Heart right ventricle (tissue), 16 donors: Measurements from ENCODE around the gene CDKN2B-AS1. TPM values are rescaled to one million over a fixed set of nuclear protein-coding genes. Genes with fewer than 3 reads are reported as not detected.

Experiments used
- ATAC-seq, 8 donors: fragments of 200-7000 bp; cut with Tn5 transposase; one replicate each; pipeline ENCODE4 v1.9.1; 2020; ENCODE audit warnings: mild to moderate bottlenecking in 8 of 8, moderate library complexity in 8 of 8, moderate number of reproducible peaks in 1 of 8
- DNase-seq, 2 donors: peaks; one replicate each; pipeline ENCODE4 v3.0.0-alpha.2; 2020
- H3K27ac ChIP-seq, 10 donors: fragments of 200-600 bp; sonication (generic) in 2 of 10; one replicate each; pipeline versions ENCODE4 v1.5.0 to v1.8.0; 2020 to 2022; ENCODE audit warnings: mild to moderate bottlenecking in 3 of 10
- H3K27me3 ChIP-seq, 7 donors: fragments of 200-600 bp; one replicate each; pipeline ENCODE4 v1.8.0; 2021 to 2022; ENCODE audit warnings: mild to moderate bottlenecking in 2 of 7
- H3K36me3 ChIP-seq, 9 donors: fragments of 200-600 bp; sonication (generic) in 1 of 9; one replicate each; pipeline versions ENCODE4 v1.5.0 to v1.8.0; 2020 to 2022; ENCODE audit warnings: mild to moderate bottlenecking in 2 of 9
- H3K4me1 ChIP-seq, 9 donors: fragments of 200-600 bp; sonication (generic) in 1 of 9; one replicate each; pipeline versions ENCODE4 v1.5.0 to v1.8.0; 2020 to 2022; ENCODE audit warnings: mild to moderate bottlenecking in 4 of 9
- H3K4me3 ChIP-seq, 10 donors: fragments of 200-600 bp; sonication (generic) in 2 of 10; one replicate each; pipeline versions ENCODE4 v1.5.0 to v1.8.0; 2020 to 2022; ENCODE audit warnings: mild to moderate bottlenecking in 7 of 10, moderate library complexity in 2 of 10
- H3K9me3 ChIP-seq, 11 donors: fragments of 200-600 bp in 10 of 11; sonication (generic) in 2 of 11; one replicate each; pipeline versions ENCODE4 v1.5.0 to v1.8.0; 2013 to 2022; ENCODE audit warnings: mild to moderate bottlenecking in 2 of 11, control low read depth in 1 of 11, moderate library complexity in 1 of 11
- CTCF ChIP-seq, 9 donors: fragments of 200-600 bp; sonication (generic) in 2 of 9; IDR thresholded peaks; one replicate each; pipeline versions ENCODE4 v1.5.0 to v1.8.0; 2021 to 2022; ENCODE audit warnings: antibody characterized with exemption in 9 of 9, mild to moderate bottlenecking in 5 of 9, moderate library complexity in 1 of 9
- WGBS, 2 donors: extraction: QIAGEN DNeasy Blood & Tissue Kit; methylation state at CpG; one replicate each; pipeline ENCODE4 v1.1.7; 2013; ENCODE audit warnings: inconsistent platforms in 1 of 2; 5-methylcytosine and 5-hydroxymethylcytosine counted together
- intact Hi-C, 10 donors: fragments of 100-400 bp; cut with DNase I; formaldehyde crosslinking; loops; one replicate each; pipeline versions ENCODE4 v1.11.1 to v1.14.2; 2022
- polyA plus RNA-seq, 2 donors: library from polyadenylated mRNA; stranded (reverse); fragments of 200-250 nt; gene quantifications; one replicate each; pipeline ENCODE4 v1.2.3, GENCODE V29; 2013
- total RNA-seq, 10 donors: library from RNA; stranded (reverse); fragmentation: NEBNext Ultra II Directional in 3 of 10; extraction: Animal tissue kit (Norgen Biotek cat#: 25700) in 3 of 10; gene quantifications; one replicate each; pipeline versions ENCODE4 v1.2.1 to v1.2.4, GENCODE V29; 2021 to 2023
- donor health status: Arrhythmogenic right ventricular cardiomyopathy.
- donor health status: ischemic (EF 13 %, LVEDD 7.1; RV severe dilation, severe dysfunction).
- donor health status: healthy with polysubstance abuse.
- donor health status: DM: no; HTN: yes; CAD: no.
- donor health status: DM: no; HTN: no; CAD: no.
- donor health status: ischemic (EF 25% LVEDD 6.9; RV normal size, moderate dysfunction).
- donor health status: ischemic (EF 25% LVEDD 5.7; RV mildly dilated, moderate dysfunction).
- donor health status: healthy.
- donor health status: DM: yes; HTN: yes; CAD: no.
- donor health status: Ischemic cardiomyopathy.
- donor health status: ischemic (EF 35%, LVEDD 5.7; RV mildly dilated, moderate dysfunction).
- donor health status: nonischemic (EF 11% LVEDD 7.7; RV severe dilation, severe dysfunction).
- donor health status: DM: yes; HTN: yes; CAD: no.
- donor health status: PGD.
- donor health status: ischemic (EF 29% LVEDD 5.4; RV normal size, mild dysfunction).
- donor health status: nonischemic (EF 23%, LVEDD 6.1; RV moderate dilation, normal function).

CDKN2B-AS1 gene
- total and polyA plus RNA-seq, 12 donors = 0.14 to 0.45 (median 0.30) TPM; not detected in 9

GRCh38 chr9:22008384-22008716, 13.8 kb downstream of the CDKN2B-AS1 start:
- ATAC-seq = no peak
- intact Hi-C loops = loop anchor here in 5 of 10 donors (2.0 to 10.0 kb wide), 3 partner anchors 194 to 196 kb away; no protein-coding TSS in a partner anchor
- H3K36me3 ChIP-seq = no peaks in the 10 kb centered on the region
- TF ChIP-seq CTCF (IDR thresholded peaks at IDR 0.05) = no peak
- no peaks in the 10 kb centered on the region for H3K9me3 ChIP-seq
- peaks cover 0 to 76% (median 38%) of the 10 kb centered on the region in 7 donors for H3K27me3 ChIP-seq
- no peak for DNase-seq
- peak overlapping the region in 9 of 10 donors; percentile 69 to 90 (median 82) for H3K27ac ChIP-seq
- H3K4me1 ChIP-seq = peaks cover 0 to 22% (median 9%) of the 10 kb centered on the region in 9 donors
- H3K4me3 ChIP-seq = peak overlapping the region; percentile 45 to 81 (median 72)
- 5 to 6% methylated on average over 8 of the region's 8 CpGs for WGBS, 2 donors

GRCh38 chr9:22008717-22009505, 14.3 kb downstream of the CDKN2B-AS1 start, which contains the start of gene CDKN2B:
Gene CDKN2B (minus strand): TSS chr9:22009305. CDS start chr9:22008953, 352 bp downstream.
- ATAC-seq = peak; percentile 98 to 100 (median 99)

GRCh38 chr9:22009506-22009867, 14.9 kb downstream of the CDKN2B-AS1 start:
- H3K27ac ChIP-seq = peak overlapping the region in 7 of 10 donors; percentile 1 to 90 (median 82)
- whole genome bisulfite sequencing, 2 donors = 3 to 4% methylated on average over 6 of the region's 6 CpGs

More at GRCh38 chr9:22008717-22009505, 14.3 kb downstream of the CDKN2B-AS1 start, which contains the start of gene CDKN2B:
- peaks cover 0 to 70% (median 34%) of the 10 kb centered on the region in 7 donors for H3K27me3 ChIP-seq
- H3K4me1 ChIP-seq = peaks cover 0 to 22% (median 9%) of the 10 kb centered on the region in 9 donors
- WGBS, 2 donors = 0 to 1% methylated on average over 86 of the region's 86 CpGs
- H3K27ac ChIP-seq = peak within 1 kb of the TSS in 9 of 10 donors; percentile 69 to 90 (median 82)
- intact Hi-C loops = loop anchor here in 5 of 10 donors (2.0 to 10.0 kb wide), 3 partner anchors 194 to 197 kb away; no protein-coding TSS in a partner anchor
- DNase-seq = peak; percentile 95 to 97
- H3K36me3 ChIP-seq = no peaks in the 10 kb centered on the region
- TF ChIP-seq CTCF (IDR thresholded peaks at IDR 0.05) = peak; percentile 80 to 98 (median 91)
- no peaks in the 10 kb centered on the region for H3K9me3 ChIP-seq
- peak within 1 kb of the TSS; percentile 45 to 81 (median 72) for H3K4me3 ChIP-seq

More at GRCh38 chr9:22009506-22009867, 14.9 kb downstream of the CDKN2B-AS1 start:
- Histone ChIP-seq H3K4me3 (peak overlapping the region in 9 of 10 donors; percentile 68 to 81 (median 72)), H3K4me1 (peaks cover 0 to 22% (median 9%) of the 10 kb centered on the region in 9 donors), H3K36me3 (no peaks in the 10 kb centered on the region), H3K27me3 (peaks cover 0 to 64% (median 33%) of the 10 kb centered on the region in 7 donors), H3K9me3 (no peaks in the 10 kb centered on the region)
- intact Hi-C loops = loop anchor here in 5 of 10 donors (2.0 to 10.0 kb wide), 3 partner anchors 195 to 197 kb away; no protein-coding TSS in a partner anchor
- ATAC-seq = no peak
- no peak for DNase-seq
- peak in 3 of 9 donors; percentile 23 to 28 (median 24) for TF ChIP-seq CTCF (IDR thresholded peaks at IDR 0.05)
